GM21423 (cell line): ENCODE measurements around the gene CLEC2B.
"Not testable (repeated sequence)": the region's sequence is repeated elsewhere in the genome, so short reads cannot be mapped to it uniquely, and the experiment has no call there.

Experiments used
- ATAC-seq: cut with Tn5 transposase; IDR thresholded peaks from one replicate; pipeline ENCODE4 v1.9.1; 2021; ENCODE audit warnings: mild to moderate bottlenecking, moderate library complexity; ENCODE audit not compliant: unreplicated experiment

The CLEC2B gene

DNA sequence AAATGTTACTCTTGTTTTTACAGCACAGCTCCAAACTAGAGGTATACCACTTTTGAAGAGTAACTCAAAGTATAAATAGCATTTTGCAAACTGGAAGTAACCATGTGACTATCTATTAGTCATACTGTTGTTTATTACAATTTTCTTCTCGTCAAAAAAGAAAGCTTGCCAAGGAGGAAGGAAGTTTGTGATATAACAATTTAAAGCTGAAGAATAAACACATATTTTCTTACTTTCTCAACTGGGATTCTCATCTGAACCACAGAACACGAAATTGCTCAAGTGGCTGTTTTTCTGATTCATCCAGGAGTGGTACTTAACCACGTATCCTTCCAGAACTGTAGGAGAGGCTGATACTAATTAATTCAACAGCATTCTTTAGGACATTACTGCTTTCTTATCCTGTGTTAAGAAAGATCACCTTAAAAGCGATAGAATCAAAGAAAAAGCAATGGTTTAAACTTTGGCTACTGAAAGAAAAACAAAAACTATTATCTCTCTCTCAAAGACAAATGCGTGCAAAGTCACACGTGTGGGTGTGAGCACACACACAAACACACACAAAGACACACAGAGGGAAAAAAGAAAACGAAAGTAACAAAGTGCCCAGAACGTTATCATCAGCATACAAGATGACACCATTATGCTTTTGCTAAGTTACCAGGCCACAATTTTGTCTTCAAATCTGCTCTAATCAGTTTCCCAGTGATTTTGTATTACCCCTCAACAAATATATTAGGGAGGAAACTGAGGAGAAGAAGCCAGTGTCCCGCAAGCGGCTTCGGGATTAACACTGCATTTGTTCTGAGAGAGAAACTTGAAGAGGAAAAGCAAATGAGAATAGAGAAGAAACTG lies at the start of gene CLEC2B:
TSS of gene CLEC2B (minus strand) at position 48 of the 855 bp plus-strand sequence.
- peak; percentile 46 for ATAC-seq

- no peak for ATAC-seq
Observed at GRCh38 chr12:9911708-9912107, 42.6 kb upstream of the CLEC2B start.

- ATAC-seq: no peak
Observed at GRCh38 chr12:9910716-9911421, 41.7 kb upstream of the CLEC2B start.

- ATAC-seq: no peak
Observed at GRCh38 chr12:9909724-9910123, 40.6 kb upstream of the CLEC2B start.

- ATAC-seq: no peak
Observed at GRCh38 chr12:9908350-9908749, 39.2 kb upstream of the CLEC2B start.

- ATAC-seq: no peak
Observed at GRCh38 chr12:9907769-9908168, 38.6 kb upstream of the CLEC2B start.

DNA sequence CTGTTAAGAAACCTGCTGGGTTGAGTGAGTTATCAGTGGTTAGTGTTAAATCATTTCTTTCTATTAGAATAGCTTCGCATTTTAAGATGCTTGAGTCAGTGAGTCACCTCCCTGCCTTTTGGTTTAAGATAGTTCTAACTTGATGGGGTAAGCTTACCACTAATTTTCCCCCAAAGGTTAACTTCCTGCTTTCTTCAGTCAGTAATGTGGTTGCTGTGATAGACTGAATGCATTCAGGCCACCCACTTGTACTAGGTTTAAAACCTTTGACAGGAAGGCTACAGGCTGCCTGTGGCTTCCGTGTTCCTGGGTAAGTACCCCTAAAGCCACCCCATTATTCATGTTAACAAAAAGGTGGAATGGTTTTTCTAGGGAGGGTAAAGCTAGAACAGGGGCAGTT lies 37.7 kb upstream of the CLEC2B start:
- no peak for ATAC-seq

DNA sequence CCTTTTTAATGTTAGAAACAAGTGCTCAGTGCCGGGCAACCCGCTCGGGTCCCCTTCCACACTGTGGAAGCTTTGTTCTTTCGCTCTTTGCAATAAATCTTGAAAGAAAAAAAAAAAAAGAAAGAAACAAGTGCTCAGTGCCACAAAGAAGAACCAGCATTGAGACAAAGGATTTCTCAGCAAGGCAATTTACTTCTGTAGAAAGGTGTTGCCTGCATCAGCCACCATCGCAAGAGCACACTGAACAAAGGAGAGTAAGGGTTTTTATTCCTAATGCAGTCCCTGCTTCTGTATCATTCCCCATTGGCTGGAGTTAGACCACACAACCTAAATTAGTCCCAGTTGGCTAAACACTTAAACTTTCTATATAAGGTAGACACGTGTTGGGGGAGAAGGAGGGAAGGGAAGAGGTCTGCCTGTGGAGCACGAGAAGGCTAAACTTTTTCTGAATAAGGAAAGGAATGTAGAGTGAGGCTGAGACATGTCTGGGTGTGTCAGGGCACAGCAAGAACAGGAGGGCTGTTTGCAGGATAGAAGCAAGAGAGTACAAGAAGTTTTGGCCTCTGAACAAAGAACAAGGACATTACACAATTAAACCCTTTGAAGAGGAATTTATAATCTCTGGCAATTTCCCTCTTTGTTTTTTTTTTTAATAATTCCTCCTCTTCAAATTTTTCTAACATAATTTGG lies 33.5 kb upstream of the CLEC2B start:
- ATAC-seq: no peak

- no peak for ATAC-seq
Observed at GRCh38 chr12:9900930-9901329, 31.8 kb upstream of the CLEC2B start.

DNA sequence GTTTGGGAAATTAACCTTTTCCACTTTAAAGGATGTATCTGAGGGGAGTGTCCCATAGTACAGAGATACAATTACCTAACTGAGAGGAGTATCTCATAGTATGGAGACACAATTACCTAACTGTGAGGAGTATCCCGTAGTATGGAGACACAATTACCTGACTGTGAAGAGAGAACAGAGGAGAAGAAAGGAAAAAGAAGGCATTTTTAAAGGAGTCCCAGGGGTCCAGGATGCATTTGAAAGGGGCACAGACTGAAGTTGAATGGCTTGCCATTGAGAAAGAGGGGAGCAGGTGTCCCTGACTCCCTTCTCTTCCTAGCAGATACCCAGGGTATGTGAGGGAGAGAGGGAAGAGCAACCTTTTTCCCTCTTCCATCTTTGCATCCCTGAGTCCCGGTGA lies 30.1 kb upstream of the CLEC2B start:
- ATAC-seq: no peak

- ATAC-seq: no peak
Observed at GRCh38 chr12:9897535-9897934, 28.4 kb upstream of the CLEC2B start.

GRCh38 chr12:9895215-9895971 lies 26.2 kb upstream of the CLEC2B start:
- ATAC-seq: no peak

DNA sequence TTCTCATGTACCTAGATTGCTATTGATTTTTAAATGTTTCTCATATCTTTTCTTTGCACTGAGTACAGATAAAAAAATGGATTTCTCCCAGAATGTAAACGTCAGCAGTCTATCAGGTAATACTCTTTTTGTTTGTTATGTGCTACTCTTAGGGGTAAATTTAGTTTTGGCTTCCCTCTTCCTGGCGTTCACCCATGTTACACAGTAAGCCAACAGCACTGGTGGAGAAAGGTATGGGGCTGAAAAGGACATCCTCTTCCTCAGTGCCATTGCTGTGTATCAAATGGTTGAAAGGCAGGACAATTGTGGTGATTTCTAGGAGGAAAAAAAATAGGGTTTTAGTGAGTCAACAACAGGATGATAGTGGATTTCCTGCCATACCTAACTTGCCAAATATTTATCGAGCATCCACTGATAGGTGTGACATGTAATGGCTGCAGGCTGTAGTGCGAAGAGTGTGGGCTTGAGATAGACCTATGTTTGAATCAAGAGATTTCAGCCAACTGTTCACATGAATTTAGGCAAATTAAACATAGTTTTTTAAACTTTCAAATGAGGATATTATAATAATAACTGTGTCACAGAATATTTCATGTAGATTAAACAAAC lies 19.6 kb upstream of the CLEC2B start:
- ATAC-seq: no peak

DNA sequence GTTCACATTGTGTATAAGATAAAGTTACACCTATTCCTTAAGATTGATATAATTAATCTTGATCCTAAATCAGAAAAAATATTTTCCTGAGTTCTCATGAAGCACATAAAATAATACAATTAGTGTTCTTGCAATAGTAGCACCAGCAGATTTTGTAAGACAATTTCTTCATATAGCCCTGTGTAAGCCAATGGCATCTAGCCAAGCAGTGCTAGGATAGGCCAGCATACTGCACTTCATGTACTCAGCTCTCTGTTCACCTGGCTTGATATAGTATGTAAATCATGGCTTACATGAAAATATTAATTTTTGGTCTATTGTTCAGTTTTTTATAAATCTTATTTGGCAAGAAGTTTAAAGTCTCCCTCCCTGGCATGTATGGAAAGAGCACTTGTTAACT lies 14.0 kb upstream of the CLEC2B start:
- no peak for ATAC-seq

DNA sequence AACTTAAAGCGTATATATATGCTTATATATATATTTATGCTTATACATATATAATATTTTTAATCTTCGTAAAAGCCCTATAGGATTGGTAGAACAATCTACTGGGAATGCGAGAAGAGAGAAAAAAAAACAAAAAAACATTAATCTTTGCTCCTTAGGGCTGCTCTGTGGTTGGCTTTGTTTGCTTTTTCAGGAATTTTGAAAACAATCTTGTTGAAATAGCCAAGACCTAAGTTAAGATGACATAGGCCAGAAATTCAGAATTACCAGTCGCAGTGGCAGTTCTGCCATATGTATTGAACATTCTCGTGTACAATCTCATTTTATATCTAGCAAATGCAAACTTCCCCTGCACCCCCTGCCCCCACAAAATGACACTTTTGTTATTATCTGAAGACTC lies 12.8 kb upstream of the CLEC2B start:
- ATAC-seq: no peak

GRCh38 chr12:9881246-9881645 lies 12.1 kb upstream of the CLEC2B start, which contains the start of gene KLRF2:
Gene KLRF2, plus strand, starts transcription at chr12:9881489. Its CDS starts 107 bp downstream, at chr12:9881596.
- no peak for ATAC-seq

DNA sequence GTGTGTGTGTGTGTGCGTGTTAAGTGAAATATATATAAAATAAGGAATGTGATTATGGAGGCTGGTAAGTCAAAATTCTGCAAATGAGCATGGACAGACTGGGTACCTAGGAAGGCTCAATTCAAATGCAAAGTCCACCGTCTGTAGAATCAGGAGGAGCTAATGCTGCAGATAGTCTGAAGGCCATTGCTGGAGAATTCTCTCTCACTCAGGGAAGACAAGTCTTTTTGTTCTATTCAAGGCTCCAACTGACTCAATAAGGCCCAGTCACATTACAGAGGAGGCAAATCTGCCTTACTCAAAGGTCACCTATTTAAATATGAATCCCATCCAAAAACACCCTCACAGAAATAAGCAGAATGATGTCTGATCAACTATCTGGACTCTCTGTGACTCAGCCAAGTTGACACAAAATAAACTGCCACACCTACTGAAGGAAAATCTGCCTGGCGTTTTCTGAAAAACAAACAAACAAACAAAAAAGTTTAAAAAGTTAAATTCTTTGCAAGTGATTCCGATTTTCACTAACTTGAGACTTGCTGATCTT lies 11.5 kb upstream of the CLEC2B start:
- ATAC-seq: no peak

- ATAC-seq: not testable (repeated sequence)
Observed at GRCh38 chr12:9876120-9876519, 7.0 kb upstream of the CLEC2B start.

GRCh38 chr12:9872742-9873141 lies 3.6 kb upstream of the CLEC2B start:
- no peak for ATAC-seq

- ATAC-seq: no peak
Observed at GRCh38 chr12:9872162-9872561, 3.0 kb upstream of the CLEC2B start.
